Measurements from ENCODE around the gene STAC3.

The STAC3 gene

DNA sequence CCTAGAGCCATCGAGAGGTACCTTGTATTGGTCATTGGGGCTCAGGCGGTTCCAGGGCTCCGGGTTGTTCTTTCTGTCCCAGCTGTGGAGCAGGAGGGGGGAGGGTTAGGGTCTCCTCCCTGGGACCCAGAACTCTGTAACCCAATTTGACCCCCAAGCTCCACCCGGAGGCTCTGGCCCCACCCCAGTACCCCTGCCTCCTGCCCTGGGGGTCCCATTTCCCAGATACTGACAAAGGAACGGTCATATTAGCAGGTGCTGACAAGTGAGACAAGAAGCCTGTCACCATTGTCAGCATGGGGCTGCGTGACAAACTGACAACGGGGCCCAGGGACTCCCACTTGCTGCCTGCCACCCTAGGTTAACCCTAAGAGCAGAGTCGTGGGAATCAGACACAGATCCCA is 15.3 kb downstream of the STAC3 start:
- no peak for DNase-seq

DNA sequence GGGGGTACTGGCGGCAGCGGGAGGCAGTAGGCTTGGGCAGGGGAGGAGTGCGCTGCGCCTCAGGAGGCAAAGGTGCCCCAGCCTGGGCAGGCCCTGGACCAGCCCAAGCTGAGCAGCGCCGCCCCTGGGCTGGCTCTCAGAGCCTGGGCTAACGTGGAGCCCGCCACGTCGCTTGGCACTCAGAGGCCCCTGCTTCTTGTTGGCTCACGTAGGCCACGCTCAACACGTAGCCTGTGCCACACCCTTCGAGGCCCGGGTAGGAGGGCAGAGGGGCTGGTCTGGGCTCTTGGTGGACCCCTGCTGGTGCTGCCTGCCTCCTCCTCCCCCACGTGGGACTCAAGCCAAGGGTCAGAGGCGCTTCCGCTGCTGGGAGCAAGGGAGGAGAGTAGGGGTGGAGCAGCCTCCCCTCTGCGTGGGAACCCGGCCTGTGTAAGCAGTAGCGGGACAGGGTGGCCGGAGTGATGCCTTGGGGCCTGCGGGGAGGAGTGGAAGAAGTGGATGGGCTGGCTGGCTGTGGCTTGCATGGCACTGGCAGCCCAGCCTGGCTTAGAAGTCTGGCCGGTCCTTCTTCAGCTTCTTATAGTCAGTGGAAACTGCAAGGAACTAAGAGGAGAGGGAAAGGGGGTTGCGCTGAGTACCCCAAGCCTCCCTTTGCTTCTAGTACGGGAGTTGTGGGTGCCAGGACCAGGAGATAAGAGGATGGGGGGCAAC is 15.8 kb downstream of the STAC3 start:
- DNase-seq = no peak

DNA sequence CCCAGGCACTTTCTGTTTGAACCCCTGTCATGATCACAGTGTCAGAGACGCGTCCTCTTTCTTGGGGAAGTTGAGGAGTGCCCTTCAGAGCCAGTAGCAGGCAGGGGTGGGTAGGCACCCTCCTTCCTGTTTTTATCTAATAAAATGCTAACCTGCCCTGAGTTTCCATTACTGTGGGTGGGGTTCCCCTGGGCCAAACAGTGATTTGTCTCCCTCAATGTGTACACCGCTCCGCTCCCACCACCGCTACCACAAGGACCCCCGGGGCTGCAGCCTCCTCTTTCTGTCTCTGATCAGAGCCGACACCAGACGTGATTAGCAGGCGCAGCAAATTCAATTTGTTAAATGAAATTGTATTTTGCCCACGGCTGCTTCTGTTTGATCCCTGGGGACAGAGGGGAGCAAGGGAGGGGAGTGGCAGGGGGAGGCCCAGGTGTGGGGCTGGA is 16.4 kb downstream of the STAC3 start:
- no peak for DNase-seq

DNA sequence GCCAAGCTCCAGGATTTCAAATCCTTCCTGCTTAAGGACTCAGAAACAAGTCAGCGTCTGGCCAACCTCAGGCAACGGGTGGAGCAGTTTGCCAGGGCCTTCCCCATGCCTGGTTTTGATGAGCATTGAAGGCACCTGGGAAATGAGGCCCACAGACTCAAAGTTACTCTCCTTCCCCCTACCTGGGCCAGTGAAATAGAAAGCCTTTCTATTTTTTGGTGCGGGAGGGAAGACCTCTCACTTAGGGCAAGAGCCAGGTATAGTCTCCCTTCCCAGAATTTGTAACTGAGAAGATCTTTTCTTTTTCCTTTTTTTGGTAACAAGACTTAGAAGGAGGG is 16.8 kb downstream of the STAC3 start:
- no peak for DNase-seq

DNA sequence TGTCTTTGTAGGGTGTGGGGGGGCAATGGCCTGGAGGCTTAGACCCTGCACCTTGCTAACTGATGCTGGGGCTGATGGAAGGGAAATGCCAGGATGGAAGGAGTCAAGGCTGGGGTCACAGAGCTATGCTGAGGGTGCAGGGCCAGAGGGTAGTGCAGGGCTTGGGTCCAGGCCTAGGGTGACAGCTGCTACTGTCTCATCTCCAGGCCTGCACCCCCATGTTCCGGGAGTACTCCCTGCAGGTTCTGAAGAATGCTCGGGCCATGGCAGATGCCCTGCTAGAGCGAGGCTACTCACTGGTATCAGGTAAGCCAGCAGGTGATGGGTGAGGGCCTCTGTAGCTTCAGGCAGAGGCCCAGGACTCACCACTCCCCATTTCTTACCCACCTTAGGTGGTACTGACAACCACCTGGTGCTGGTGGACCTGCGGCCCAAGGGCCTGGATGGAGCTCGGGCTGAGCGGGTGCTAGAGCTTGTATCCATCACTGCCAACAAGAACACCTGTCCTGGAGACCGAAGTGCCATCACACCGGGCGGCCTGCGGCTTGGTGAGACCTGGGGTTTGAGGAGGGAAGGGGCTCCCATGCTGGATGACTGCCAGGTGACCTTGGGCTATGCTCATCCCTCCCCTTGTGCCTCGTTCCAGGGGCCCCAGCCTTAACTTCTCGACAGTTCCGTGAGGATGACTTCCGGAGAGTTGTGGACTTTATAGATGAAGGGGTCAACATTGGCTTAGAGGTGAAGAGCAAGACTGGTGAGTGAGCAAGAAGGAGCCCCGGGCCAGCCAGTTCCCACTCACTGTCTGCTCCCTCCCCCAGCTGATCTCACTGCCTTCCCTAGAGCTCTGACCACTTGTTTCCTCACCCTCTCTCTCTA is 17.4 kb downstream of the STAC3 start:
- DNase-seq = no peak

DNA sequence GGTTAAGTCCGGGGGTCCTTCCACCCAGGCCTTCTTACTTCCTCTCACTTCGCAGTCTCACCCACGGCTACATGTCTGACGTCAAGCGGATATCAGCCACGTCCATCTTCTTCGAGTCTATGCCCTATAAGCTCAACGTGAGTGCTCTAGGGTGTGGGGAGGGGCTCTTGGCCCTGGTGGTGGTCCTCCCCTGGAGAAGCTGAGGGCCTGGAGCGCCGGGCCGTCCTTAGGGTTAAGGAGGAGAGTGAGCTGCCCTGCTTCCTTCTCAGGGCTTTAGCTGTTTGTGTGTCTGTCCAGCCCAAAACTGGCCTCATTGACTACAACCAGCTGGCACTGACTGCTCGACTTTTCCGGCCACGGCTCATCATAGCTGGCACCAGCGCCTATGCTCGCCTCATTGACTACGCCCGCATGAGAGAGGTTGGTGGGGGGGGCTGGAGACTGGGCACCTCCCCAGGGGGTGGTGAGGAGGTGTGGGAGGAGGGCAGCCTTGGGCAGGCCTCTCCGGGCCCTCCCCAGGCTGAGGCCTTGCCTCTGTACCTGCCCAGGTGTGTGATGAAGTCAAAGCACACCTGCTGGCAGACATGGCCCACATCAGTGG is 18.7 kb downstream of the STAC3 start:
- no peak for DNase-seq

DNA sequence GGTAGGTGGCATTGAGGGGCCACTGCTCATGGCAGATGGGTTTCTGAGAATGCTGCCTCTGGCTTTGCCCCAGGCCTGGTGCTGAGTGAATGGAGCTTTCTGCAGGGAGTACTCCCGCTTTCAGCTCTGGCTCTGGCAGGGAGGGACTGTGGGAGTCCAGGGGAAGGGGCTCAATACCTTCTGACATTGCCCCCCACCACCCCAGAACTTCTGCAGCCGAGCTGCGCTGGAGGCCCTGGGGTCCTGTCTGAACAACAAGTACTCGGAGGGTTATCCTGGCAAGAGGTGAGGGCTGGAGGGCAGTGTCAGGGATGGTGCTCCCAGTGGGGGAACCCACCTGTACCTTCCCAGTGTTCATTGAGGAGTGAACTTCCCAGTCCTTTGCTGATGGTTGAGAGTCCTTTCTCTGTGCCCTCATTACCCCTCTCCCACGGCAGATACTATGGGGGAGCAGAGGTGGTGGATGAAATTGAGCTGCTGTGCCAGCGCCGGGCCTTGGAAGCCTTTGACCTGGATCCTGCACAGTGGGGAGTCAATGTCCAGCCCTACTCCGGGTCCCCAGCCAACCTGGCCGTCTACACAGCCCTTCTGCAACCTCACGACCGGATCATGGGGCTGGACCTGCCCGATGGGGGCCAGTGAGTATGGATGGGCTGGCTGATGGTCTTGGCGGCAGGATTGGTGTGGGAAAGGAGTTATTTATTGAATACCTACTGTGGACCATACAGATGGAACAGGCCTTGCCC is 19.5 kb downstream of the STAC3 start:
- no peak for DNase-seq

DNA sequence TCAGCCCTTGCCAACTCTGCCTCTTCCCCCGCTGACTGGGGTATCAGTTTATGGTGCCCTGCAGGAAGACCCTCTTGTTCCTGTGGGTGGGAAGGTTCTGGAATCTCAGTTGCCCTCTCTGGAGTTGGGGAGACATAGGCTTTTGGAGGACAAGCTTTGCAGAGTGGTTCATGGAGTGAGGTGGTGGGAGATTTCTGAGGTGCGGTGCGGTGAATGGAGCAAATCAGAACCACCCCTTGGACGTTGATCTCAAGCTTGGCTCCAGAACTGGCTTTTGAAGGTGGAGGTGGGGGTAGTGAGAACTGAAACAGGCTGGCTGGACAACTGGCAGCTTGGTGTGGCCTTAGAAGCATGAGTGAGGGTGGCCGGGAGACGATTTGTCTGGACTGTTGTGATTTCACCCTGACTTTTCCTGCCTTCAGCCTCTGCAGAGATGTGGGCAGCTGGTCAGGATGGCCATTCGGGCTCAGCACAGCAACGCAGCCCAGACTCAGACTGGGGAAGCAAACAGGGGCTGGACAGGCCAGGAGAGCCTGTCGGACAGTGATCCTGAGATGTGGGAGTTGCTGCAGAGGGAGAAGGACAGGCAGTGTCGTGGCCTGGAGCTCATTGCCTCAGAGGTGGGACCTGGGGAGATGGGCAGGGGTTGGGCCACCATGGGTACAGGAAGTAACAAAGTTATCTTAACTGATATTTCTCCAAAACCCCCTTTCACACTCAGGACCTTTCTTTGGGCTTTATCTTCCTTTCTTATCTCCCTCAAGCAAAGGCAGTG is 20.4 kb downstream of the STAC3 start:
- DNase-seq = no peak

DNA sequence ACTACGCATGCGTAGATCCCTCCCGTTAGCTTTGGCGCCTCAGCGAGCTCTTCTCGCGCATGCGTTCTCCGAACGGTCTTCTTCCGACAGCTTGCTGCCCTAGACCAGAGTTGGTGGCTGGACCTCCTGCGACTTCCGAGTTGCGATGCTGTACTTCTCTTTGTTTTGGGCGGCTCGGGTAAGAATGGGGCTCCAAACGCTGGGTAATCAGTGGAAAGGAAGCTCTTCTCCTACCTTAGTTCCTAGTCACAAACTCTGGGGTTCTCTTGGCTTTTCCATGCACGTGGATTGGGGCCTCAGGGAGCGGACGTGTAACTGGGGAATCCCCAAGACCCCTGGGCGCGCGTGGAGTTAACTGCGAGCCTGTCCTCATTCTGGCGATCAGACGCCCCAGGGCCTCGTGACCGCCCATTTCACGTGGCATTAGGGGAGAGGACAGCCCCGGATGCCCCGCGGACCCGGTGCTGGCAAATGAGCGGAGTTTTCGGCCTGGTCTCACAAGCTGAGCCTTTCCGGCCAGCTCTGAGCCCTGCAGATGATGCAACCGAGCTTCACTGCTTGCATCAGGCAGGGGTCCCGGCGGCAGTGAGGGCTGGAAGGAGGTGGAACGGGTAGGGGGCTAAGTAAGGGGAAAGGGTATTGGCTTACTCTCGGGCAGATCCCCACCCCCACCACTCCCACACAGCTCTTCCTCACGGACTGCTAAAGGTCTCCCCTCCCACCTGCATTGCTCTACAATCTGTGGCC is 21.2 kb downstream of the STAC3 start, which contains the start of gene SHMT2:
Gene SHMT2 (plus strand): TSS at position 78 of the 747 bp plus-strand sequence. CDS start 68 bp downstream, at position 146.
- DNase-seq = peak; percentile 97

DNA sequence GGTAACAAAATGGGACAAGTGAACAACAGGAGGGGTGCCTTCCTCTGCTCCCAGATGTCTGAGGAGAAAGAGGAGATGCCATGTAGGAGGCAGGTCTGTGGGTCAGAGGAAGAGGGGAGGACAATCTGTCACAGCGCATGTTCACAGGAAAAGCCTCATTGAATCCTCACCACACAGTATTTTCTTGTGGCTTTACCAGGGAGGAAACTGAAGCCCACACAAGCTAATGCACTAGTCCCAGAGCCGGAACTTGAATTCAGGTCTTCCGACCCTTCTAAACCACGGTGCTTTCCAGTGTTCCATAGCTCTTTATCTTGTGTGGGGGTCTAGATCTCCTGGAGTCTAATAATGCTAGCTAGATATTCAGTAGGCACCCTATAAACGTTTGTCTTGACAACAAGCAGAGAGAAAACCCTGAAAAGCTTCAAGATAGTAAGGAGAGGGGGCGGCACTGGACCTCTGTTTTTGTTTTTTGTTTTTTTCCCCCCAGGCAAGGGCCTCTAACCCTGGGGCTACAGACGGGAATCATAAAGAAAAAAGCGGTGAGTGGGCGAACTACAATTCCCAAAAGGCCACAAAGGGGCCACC is 21.8 kb downstream of the STAC3 start:
- DNase-seq = no peak

DNA sequence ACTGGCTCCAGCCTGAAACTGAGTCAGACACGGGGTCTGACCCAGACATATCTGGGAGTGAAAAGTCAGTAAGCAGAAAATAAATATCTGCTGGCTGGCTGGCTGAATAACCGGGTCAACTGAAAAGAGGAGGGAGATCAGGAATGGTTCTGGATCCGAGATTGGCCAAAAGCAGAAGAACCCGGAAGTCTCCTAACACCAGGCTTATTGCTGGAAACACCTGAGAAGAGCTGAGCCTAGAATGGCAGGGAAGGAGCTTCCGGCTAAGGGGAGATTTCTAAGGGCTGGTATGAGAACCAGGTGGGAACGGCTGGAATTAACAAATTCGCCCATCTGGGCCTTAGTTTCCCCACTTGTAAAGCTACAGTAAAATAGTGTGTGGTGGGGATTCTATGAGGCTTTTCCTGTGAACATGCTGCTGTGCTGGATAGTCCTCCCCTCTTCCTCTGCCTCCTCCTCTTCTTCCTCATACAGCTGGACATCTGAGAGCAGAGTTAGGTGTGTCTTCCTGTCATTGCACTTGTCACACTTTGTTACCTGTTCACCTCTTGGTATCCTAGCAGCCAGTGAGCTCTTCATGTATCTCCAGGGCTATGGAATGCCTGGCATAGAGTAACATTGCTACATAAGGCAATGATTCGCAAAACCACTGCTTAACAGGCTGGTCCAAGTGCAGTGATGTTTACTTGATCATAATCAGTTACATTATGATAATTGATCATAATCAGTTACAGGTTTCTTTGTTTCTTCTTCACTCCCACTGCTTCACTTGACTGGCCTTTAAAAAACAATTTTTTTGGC is 23.5 kb downstream of the STAC3 start:
- peak; percentile 60 for DNase-seq

DNA sequence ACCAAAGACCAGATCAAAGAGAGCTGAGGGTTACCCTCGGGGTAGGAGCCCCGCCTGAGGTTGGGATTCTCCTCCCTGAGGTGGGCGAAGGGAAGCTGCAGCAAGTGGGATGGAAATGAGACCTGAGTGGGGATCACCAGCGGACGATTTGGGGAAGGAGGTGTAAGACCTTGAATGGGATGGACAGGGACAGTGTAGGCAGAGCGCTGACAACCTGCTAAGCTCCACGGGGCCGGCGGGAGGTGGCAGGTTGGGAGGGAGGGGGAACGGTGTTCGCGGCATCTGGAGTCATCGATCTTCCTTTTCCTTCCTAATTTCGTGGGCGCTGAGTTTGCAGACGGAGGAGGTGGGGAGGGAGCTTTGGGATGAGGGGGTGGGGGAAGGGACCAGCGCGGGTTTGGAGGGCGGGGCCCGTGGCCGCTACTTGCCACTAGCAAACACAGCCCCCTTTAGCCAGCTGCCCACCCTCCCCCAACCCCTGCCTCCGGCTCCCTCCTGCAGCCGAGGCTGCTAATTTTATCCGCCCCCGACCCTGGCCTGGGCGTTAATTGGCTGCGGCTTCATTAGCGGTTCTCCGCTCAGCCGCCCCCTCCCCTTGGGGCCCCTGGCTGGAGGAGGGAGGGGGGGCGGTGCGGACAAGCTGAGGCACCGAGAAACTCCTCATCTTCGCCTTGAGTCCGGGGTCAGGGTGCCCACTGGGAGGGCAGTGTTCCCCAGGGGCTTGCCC is 24.2 kb downstream of the STAC3 start:
- peak; percentile 59 for DNase-seq

DNA sequence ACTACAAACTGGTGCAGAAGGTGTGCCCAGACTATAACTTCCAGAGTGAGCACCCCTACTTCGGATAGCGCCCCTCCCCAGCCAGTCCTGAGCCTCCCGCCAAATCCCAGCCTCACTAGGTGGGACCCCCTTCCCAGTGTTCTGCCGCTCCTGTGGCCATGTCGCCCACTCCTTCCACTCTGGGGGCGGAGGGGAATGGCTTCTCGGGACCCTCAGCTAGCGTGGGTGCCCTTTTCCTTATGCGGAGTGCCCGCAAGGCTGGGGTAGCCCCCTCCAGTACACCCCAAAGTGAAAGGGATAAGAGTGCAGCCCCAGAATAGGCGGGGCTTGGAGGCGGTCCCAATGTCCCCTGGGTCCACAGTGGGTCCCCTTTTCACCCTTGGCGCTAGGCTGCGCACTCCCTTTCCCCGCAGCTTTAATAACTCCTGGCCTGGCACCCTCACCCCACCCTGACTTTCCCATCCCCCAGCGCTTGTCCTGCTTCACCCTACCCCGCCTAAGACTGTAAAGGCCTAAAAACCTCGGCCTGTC is 25.2 kb downstream of the STAC3 start:
- DNase-seq = no peak

DNA sequence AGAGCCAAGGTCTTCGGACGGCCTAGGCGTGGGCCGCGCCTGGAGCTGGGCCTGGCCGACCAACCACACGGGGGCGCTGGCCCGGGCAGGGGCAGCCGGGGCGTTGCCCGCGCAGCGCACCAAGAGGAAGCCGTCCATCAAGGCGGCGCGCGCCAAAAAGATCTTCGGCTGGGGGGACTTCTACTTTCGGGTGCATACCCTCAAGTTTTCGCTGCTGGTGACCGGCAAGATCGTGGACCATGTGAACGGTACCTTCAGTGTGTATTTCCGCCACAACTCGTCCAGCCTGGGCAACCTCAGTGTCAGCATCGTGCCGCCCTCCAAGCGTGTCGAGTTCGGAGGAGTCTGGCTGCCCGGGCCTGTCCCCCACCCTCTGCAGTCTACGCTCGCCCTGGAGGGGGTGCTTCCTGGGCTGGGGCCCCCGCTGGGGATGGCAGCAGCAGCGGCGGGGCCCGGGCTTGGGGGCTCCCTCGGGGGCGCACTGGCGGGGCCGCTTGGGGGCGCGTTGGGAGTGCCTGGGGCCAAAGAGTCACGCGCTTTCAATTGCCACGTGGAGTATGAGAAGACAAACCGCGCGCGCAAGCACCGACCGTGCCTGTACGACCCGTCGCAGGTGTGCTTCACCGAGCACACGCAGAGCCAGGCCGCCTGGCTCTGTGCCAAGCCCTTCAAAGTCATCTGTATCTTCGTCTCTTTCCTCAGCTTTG is 25.9 kb downstream of the STAC3 start:
- DNase-seq = peak; percentile 41

DNA sequence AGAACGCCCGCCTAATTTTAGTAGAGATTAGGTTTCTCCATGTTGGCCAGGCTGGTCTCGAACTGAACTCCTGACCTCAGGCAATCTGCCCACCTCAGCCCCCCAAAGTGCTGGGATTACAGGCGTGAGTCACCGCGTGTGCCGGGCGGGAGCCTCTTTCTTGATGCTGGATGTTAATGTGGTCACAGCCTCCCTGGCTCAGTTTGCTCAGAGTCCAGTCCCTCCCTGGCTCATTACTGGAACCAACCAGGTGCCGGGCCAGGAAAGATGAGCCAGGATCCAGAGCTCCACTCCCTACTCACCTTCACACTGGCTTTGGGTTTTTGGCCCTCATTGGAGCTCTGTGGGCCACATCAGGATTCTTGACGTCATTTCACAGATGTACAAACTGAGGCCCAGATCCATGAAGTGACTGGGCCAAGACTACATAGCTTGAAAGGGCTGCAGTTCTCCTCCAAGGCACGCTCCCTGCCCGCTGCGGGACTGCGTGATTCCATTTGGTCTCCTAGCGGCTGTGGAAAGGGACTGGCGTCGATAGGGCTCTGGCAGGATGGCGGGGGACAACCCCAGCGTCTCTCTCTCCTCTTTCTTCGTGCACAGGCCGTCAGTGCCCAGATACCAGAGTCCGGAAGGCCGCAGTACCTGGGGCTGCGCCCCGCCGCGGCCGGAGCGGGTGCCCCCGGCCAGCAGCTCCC is 26.6 kb downstream of the STAC3 start:
- no peak for DNase-seq

DNA sequence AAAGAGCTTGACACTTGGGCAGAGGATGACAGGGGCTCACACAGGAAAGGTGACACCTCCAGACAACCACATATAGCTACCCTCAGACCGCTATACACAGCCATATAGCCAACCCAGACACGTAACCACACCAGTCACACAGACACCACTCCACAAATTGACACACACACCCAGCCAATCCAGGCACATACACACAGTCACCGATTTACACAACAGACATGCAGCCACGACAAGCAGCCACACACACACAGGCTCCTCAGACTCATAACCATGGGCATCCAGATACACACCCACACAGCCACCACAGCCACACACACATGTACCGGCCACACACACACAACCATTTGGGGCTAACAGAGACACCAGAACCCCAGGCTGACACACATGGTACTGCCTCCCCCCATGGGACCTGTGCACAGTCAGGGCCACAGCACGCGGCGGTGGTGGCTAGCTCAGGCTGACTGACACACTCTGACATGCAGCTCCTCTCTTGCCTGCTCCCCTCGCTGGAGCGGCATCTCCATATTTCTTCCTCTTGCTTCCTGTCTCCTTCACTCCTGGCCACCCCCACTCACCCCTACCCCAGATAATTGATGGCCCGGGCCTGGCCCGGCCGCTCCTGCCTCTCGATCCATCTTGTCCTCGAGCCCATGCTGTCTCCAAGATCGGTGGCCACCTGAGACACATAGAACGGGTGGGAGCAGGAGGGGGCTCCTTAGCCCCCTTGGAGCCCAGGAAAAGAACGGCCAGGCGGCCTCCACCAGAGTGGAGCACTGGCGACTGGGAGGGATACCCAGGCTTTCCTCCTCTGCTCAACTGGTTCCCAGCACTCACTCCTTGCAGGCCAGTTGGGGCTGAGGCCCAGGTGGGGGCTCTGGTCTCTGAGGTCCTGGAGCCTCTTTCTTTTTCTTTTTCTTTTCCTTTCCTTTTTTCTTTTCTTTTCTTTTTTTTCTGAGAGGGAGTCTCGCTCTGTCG is 27.5 kb downstream of the STAC3 start:
- DNase-seq = no peak
